ENCODE data around the gene APRT. TPM values are rescaled to one million over a fixed set of nuclear protein-coding genes. Genes with fewer than 3 reads are reported as not detected.

APRT gene
- total RNA-seq, 4 donors from 2014 or later: 56.2 to 78.7 (median 62.4) TPM

DNA sequence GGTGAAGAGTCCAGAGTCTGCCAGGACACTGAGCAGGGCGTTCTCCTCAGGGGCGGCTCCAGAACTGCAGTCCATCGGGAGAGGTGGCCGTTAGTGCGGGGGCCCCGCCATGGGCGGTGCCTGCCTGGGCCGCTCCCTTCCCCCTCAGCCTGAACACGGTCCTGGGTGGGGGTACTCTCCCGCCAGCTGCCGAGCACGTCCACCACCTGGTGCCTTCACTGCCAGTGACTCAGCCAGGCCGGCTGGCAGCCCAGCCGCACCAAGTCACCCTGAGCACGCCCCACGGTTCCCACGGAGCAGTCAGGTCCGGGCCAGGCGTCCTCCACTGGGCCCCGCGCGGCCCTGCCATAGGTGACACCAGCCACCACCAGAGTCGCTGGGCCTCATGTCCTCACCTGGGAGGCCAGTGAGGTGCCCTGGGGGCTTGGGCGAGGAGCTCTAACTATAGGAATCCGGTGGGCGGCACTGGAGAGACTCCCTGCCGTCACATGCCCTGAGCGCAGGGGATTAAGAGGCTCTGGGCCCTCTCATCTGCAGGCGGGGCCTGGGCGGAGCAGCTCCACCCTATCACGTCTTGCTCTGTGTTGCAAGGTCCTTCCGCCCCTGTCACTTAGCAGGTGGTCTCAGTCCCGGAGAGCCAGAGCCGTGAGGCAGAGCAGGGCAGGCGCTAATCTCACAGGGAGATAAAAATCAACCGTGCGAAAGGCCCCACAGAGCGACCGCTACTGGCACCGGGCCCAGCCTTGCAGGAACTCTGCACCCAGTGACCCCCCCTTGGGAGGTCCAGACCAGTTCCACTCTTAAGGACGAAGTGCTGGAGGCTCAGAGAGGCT, 41.1 kb downstream of the APRT start:
- in situ Hi-C loops (cut with MboI; ENCODE audit: low sequenced_read_pairs in 4 of 4) (no loop called here), intact Hi-C loops (cut with DNase I; ENCODE audit: low total_unique reads) (no loop called here)
- ATAC-seq (peak in 1 of 2 donors; percentile 35), DNase-seq (no peak)
- peak overlapping the region in 2 of 4 donors; percentile 6 to 9 for H3K4me3 ChIP-seq
- TF ChIP-seq POLR2A (IDR thresholded peaks at IDR 0.05) (peak in 1 of 2 donors; percentile 26), CTCF (IDR thresholded peaks at IDR 0.05 in 4 of 5, conservative IDR thresholded peaks at IDR 0.05 in 1 of 5) (no peak)
- no peaks in the 10 kb centered on the region for H3K9me3 ChIP-seq
- peak overlapping the region in 1 of 4 donors; percentile 31 for H3K27ac ChIP-seq
- H3K4me1 ChIP-seq: peaks cover 18 to 51% of the 10 kb centered on the region in 2 donors
- peaks cover 3 to 21% (median 4%) of the 10 kb centered on the region in 3 donors for H3K27me3 ChIP-seq
- no peaks in the 10 kb centered on the region for H3K36me3 ChIP-seq

DNA sequence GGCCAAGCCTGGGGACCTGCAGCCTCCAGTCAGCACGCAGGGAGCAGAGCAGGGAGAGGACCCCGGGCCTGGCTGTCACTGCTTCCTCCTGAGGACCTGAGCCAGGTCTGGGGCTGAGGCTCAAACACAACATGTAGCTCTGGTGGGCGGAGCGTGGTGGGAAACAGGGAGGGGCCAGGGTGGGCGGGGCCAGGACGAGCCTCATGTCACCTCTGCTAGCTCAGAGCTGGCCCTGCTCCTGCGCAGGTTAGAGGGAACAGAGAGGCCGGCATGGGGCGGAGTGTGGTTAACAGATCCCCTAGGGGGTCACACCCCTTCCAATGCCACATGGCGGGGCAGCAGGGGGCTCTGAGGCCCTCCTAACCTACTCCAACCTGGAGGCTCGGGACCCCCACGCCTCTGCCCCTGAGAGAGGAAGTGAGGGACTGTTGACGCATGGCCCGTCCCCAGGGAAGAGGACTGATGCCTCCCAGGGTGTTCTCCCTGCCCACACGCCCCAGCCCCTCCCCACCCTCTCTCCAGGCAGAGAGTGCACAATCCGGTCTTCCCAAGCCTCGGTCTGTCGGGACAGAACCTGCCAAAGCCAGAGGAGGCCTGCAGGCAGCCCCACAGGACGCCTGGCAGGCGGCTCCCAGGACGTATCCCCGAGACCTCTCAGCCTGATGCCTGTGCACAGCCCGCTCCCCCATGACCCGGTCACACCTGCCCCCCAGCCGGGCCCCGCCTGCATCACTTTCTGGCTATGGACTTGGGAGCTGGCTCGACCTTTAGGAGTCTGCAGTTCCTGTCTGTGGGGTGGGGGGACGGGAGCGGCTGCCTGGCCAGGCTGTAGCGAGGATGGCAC, 41.9 kb downstream of the APRT start:
- no peak overlapping the region for H3K4me3 ChIP-seq
- in situ Hi-C loops (cut with MboI; ENCODE audit: low sequenced_read_pairs in 4 of 4) (no loop called here), intact Hi-C loops (cut with DNase I; ENCODE audit: low total_unique reads) (no loop called here)
- H3K36me3 ChIP-seq: no peaks in the 10 kb centered on the region
- ATAC-seq (no peak), DNase-seq (no peak)
- H3K27ac ChIP-seq: no peak overlapping the region
- H3K9me3 ChIP-seq: no peaks in the 10 kb centered on the region
- peaks cover 3 to 21% (median 4%) of the 10 kb centered on the region in 3 donors for H3K27me3 ChIP-seq
- H3K4me1 ChIP-seq: peaks cover 18 to 51% of the 10 kb centered on the region in 2 donors
- TF ChIP-seq POLR2A (IDR thresholded peaks at IDR 0.05): no peak
- TF ChIP-seq CTCF (IDR thresholded peaks at IDR 0.05 in 4 of 5, conservative IDR thresholded peaks at IDR 0.05 in 1 of 5): no peak

GRCh38 chr16:88768071-88768783, 43.5 kb downstream of the APRT start:
- TF ChIP-seq CTCF (IDR thresholded peaks at IDR 0.05 in 4 of 5, conservative IDR thresholded peaks at IDR 0.05 in 1 of 5): no peak
- Histone ChIP-seq H3K4me3 (no peak overlapping the region), H3K27me3 (peaks cover 2 to 21% (median 3%) of the 10 kb centered on the region in 3 donors), H3K27ac (no peak overlapping the region), H3K36me3 (no peaks in the 10 kb centered on the region), H3K9me3 (no peaks in the 10 kb centered on the region), H3K4me1 (peaks cover 12 to 43% of the 10 kb centered on the region in 2 donors)
- in situ Hi-C loops (cut with MboI; ENCODE audit: low sequenced_read_pairs in 4 of 4) (no loop called here), intact Hi-C loops (cut with DNase I; ENCODE audit: low total_unique reads) (no loop called here)
- DNase-seq: no peak
- ATAC-seq: no peak

DNA sequence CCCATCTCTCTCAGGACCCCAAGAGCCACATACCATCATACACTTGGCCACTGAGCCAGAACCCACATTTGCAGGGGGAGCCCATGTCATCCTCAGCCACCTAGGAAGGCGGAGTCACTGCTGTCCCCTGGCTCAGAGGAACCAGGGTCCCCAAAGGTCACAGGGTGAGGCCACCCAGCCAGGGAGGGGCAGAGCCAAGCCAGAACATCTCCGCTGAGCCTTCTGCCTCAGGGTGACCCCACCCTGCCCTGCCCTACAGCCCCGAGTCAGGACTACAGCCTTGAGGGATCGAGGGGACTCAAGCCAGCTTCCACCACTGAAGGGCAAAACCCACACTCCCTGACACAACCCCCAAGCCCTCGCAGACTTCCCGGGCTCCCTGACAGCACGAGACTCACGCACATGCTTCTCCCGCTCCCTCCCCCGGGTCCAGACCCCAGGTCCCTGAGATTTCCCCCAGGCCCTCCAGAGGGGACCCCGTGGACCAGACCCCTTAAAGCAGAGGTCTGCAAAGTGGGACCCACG, 44.1 kb downstream of the APRT start:
- in situ Hi-C loops (cut with MboI; ENCODE audit: low sequenced_read_pairs in 4 of 4) (no loop called here), intact Hi-C loops (cut with DNase I; ENCODE audit: low total_unique reads) (no loop called here)
- ATAC-seq (no peak), DNase-seq (no peak)
- H3K36me3 ChIP-seq: no peaks in the 10 kb centered on the region
- H3K4me1 ChIP-seq: peaks cover 6 to 36% of the 10 kb centered on the region in 2 donors
- no peak overlapping the region for H3K4me3 ChIP-seq
- peaks cover 2 to 21% (median 3%) of the 10 kb centered on the region in 3 donors for H3K27me3 ChIP-seq
- TF ChIP-seq POLR2A (IDR thresholded peaks at IDR 0.05): no peak
- no peak for TF ChIP-seq CTCF (IDR thresholded peaks at IDR 0.05 in 4 of 5, conservative IDR thresholded peaks at IDR 0.05 in 1 of 5)
- H3K9me3 ChIP-seq: no peaks in the 10 kb centered on the region
- no peak overlapping the region for H3K27ac ChIP-seq
